Activated CD4-positive, CD25-positive, alpha-beta regulatory T cell treated with anti-CD3 and anti-CD28 coated beads, Interleukin-2, amount 50 U/mL, for 24 hours (primary cell): ENCODE measurements around the gene SH3BGRL.
"Not testable (repeated sequence)": the region's sequence is repeated elsewhere in the genome, so short reads cannot be mapped to it uniquely, and the experiment has no call there.

Experiments
- ATAC-seq, 2 donors: fragments of 150-1000 bp; cut with Tn5 transposase; one replicate each; pipeline ENCODE4 v1.10.0; 2021; ENCODE audit warnings: mild to moderate bottlenecking in 1 of 2, moderate library complexity in 1 of 2

Gene SH3BGRL

GRCh38 chrX:81259714-81260395, 58.0 kb downstream of the SH3BGRL start:
- peak; percentile 41 to 55 for ATAC-seq

- no peak for ATAC-seq
Observed at GRCh38 chrX:81261576-81261975, 59.7 kb downstream of the SH3BGRL start.

GRCh38 chrX:81263059-81263458, 61.2 kb downstream of the SH3BGRL start:
- ATAC-seq, result no peak

GRCh38 chrX:81278616-81279015, 76.7 kb downstream of the SH3BGRL start:
- no peak for ATAC-seq

GRCh38 chrX:81280148-81280547, 78.2 kb downstream of the SH3BGRL start:
- no peak for ATAC-seq

- no peak for ATAC-seq
Observed at GRCh38 chrX:81286075-81286474, 84.2 kb downstream of the SH3BGRL start.

- ATAC-seq, result no peak
Observed at GRCh38 chrX:81286608-81287007, 84.7 kb downstream of the SH3BGRL start.

- no peak for ATAC-seq
Observed at GRCh38 chrX:81291996-81292395, 90.1 kb downstream of the SH3BGRL start.

- ATAC-seq, result no peak
Observed at GRCh38 chrX:81294101-81294500, 92.2 kb downstream of the SH3BGRL start.

- no peak for ATAC-seq
Observed at GRCh38 chrX:81301877-81302276, 100.0 kb downstream of the SH3BGRL start.

- ATAC-seq, result no peak
Observed at GRCh38 chrX:81304563-81304962, 102.7 kb downstream of the SH3BGRL start.

GRCh38 chrX:81305240-81305639, 103.3 kb downstream of the SH3BGRL start:
- ATAC-seq, result no peak

GRCh38 chrX:81308086-81308829, 106.4 kb downstream of the SH3BGRL start:
- no peak for ATAC-seq

GRCh38 chrX:81316163-81316562, 114.3 kb downstream of the SH3BGRL start:
- no peak for ATAC-seq

- not testable (repeated sequence) for ATAC-seq
Observed at GRCh38 chrX:81331653-81332052, 129.8 kb downstream of the SH3BGRL start.

- ATAC-seq, result no peak
Observed at GRCh38 chrX:81336455-81337152, 134.7 kb downstream of the SH3BGRL start.

GRCh38 chrX:81337805-81338204, 135.9 kb downstream of the SH3BGRL start:
- ATAC-seq, result no peak

GRCh38 chrX:81338924-81339323, 137.0 kb downstream of the SH3BGRL start:
- no peak for ATAC-seq

- ATAC-seq, result not testable (repeated sequence)
Observed at GRCh38 chrX:81345296-81345695, 143.4 kb downstream of the SH3BGRL start.
